NCI-H2196 (cell line): ENCODE data around the gene FIGNL1.

ENCODE experiments used
- DNase-seq: peaks from one replicate; lab custom pipeline; 2025; ENCODE audit not compliant: unreplicated experiment; lab: John Stamatoyannopoulos, UW

The FIGNL1 gene

GRCh38 chr7:50428911-50429310 lies 21.2 kb downstream of the FIGNL1 start:
- no peak for DNase-seq

- no peak for DNase-seq
Measured at GRCh38 chr7:50427518-50427917, 22.6 kb downstream of the FIGNL1 start.

- DNase-seq: no peak
Measured at GRCh38 chr7:50426280-50427045, 23.7 kb downstream of the FIGNL1 start.

GRCh38 chr7:50425318-50425717 lies 24.8 kb downstream of the FIGNL1 start:
- no peak for DNase-seq

GRCh38 chr7:50423860-50424259 lies 26.3 kb downstream of the FIGNL1 start:
- no peak for DNase-seq

GRCh38 chr7:50422858-50423257 lies 27.3 kb downstream of the FIGNL1 start:
- no peak for DNase-seq

GRCh38 chr7:50421043-50421442 lies 29.1 kb downstream of the FIGNL1 start:
- DNase-seq: no peak

GRCh38 chr7:50418526-50419290 lies 31.4 kb downstream of the FIGNL1 start:
- DNase-seq: no peak

- DNase-seq: peak; percentile 41
Measured at GRCh38 chr7:50418086-50418515, 32.0 kb downstream of the FIGNL1 start.

GRCh38 chr7:50416527-50417182 lies 33.5 kb downstream of the FIGNL1 start:
- DNase-seq: no peak

GRCh38 chr7:50415844-50416364 lies 34.2 kb downstream of the FIGNL1 start:
- DNase-seq: no peak

GRCh38 chr7:50413561-50413960 lies 36.6 kb downstream of the FIGNL1 start:
- no peak for DNase-seq

GRCh38 chr7:50412973-50413372 lies 37.2 kb downstream of the FIGNL1 start:
- DNase-seq: no peak

GRCh38 chr7:50411332-50411731 lies 38.8 kb downstream of the FIGNL1 start:
- DNase-seq: no peak

- DNase-seq: no peak
Measured at GRCh38 chr7:50409856-50410745, 40.0 kb downstream of the FIGNL1 start.

GRCh38 chr7:50406935-50407334 lies 43.2 kb downstream of the FIGNL1 start:
- no peak for DNase-seq

- DNase-seq: no peak
Measured at GRCh38 chr7:50405221-50405620, 44.9 kb downstream of the FIGNL1 start.

- DNase-seq: no peak
Measured at GRCh38 chr7:50404392-50404791, 45.8 kb downstream of the FIGNL1 start.

GRCh38 chr7:50400114-50400513 lies 50.0 kb downstream of the FIGNL1 start:
- no peak for DNase-seq

- DNase-seq: no peak
Measured at GRCh38 chr7:50399635-50400034, 50.5 kb downstream of the FIGNL1 start.

GRCh38 chr7:50399206-50399605 lies 50.9 kb downstream of the FIGNL1 start:
- DNase-seq: no peak
